ENCODE measurements around the gene PYGB. TPM values are rescaled to one million over a fixed set of nuclear protein-coding genes. Genes with fewer than 3 reads are reported as not detected.

PYGB gene
- polyA plus RNA-seq, 4 donors: 29.9 to 50.3 (median 41.2) TPM

- no peak for DNase-seq (ENCODE audit: low read depth in 4 of 4, low spot score in 3 of 4)
These were observed 32.4 kb upstream of the PYGB start for GRCh38 chr20:25215521-25215920.

- no peak for DNase-seq (ENCODE audit: low read depth in 4 of 4, low spot score in 3 of 4)
These were observed 31.5 kb upstream of the PYGB start for GRCh38 chr20:25216199-25216945.

- no peak for DNase-seq (ENCODE audit: low read depth in 4 of 4, low spot score in 3 of 4)
These were observed 30.4 kb upstream of the PYGB start for GRCh38 chr20:25217161-25218108.

- DNase-seq (ENCODE audit: low read depth in 4 of 4, low spot score in 3 of 4): no peak
These were observed 29.8 kb upstream of the PYGB start for GRCh38 chr20:25218109-25218486.

- DNase-seq (ENCODE audit: low read depth in 4 of 4, low spot score in 3 of 4): no peak
These were observed 29.4 kb upstream of the PYGB start for GRCh38 chr20:25218492-25218891.

- no peak for DNase-seq (ENCODE audit: low read depth in 4 of 4, low spot score in 3 of 4)
These were observed 28.5 kb upstream of the PYGB start for GRCh38 chr20:25219365-25219764.

GRCh38 chr20:25220021-25220730 lies 27.7 kb upstream of the PYGB start:
- no peak for DNase-seq (ENCODE audit: low read depth in 4 of 4, low spot score in 3 of 4)

GRCh38 chr20:25220810-25221591 lies 26.9 kb upstream of the PYGB start:
- no peak for DNase-seq (ENCODE audit: low read depth in 4 of 4, low spot score in 3 of 4)

GRCh38 chr20:25221592-25222460 lies 26.1 kb upstream of the PYGB start:
- no peak for DNase-seq (ENCODE audit: low read depth in 4 of 4, low spot score in 3 of 4)

- no peak for DNase-seq (ENCODE audit: low read depth in 4 of 4, low spot score in 3 of 4)
These were observed 25.3 kb upstream of the PYGB start for GRCh38 chr20:25222461-25223178.

- DNase-seq (ENCODE audit: low read depth in 4 of 4, low spot score in 3 of 4): no peak
These were observed 24.7 kb upstream of the PYGB start for GRCh38 chr20:25223179-25223661.

GRCh38 chr20:25223765-25224720 lies 23.8 kb upstream of the PYGB start:
- no peak for DNase-seq (ENCODE audit: low read depth in 4 of 4, low spot score in 3 of 4)

- DNase-seq (ENCODE audit: low read depth in 4 of 4, low spot score in 3 of 4): no peak
These were observed 22.9 kb upstream of the PYGB start for GRCh38 chr20:25224941-25225340.

GRCh38 chr20:25225642-25226432 lies 22.0 kb upstream of the PYGB start:
- DNase-seq (ENCODE audit: low read depth in 4 of 4, low spot score in 3 of 4): no peak

GRCh38 chr20:25226433-25227316 lies 21.2 kb upstream of the PYGB start:
- no peak for DNase-seq (ENCODE audit: low read depth in 4 of 4, low spot score in 3 of 4)
